ENCODE measurements around the gene DSN1. TPM values are rescaled to one million over a fixed set of nuclear protein-coding genes. Genes with fewer than 3 reads are reported as not detected.

The DSN1 gene
- total and polyA plus RNA-seq, 2 experiments from 2014 or later = 19.4 to 26.4 TPM

GRCh38 chr20:36761125-36761524, 12.4 kb downstream of the DSN1 start:
- H3K4me3 Mint-ChIP-seq = no peak overlapping the region
- Histone ChIP-seq H4K20me1 (replicated peaks; ENCODE audit: insufficient read depth) (no peaks in the 10 kb centered on the region), H3K27ac (ENCODE audit: low read depth) (peak overlapping the region; percentile 60), H3K9me2 (ENCODE audit: insufficient read depth) (no peaks in the 10 kb centered on the region), H3F3A (replicated peaks; ENCODE audit: low read depth) (no peaks in the 10 kb centered on the region), H2AFZ (no peak overlapping the region), H3K36me3 (ENCODE audit: insufficient read depth) (peaks cover 28% of the 10 kb centered on the region; the same call in 1 of the 2 replicates), H3K4me1 (ENCODE audit: insufficient read depth) (no peaks in the 10 kb centered on the region), H3K4me3 (no peak overlapping the region), H3K4me2 (no peak overlapping the region), H3K27me3 (ENCODE audit: insufficient read depth) (no peaks in the 10 kb centered on the region), H3K79me2 (replicated peaks; ENCODE audit: insufficient read depth) (no peaks in the 10 kb centered on the region)
- no peak for TF ChIP-seq POLR2AphosphoS5 (IDR thresholded peaks at IDR 0.05; ENCODE audit: low read depth)
- no peak for TF ChIP-seq ZNF114 (CRISPR knock-in tag; IDR thresholded peaks at IDR 0.05)
- no peak for TF ChIP-seq CREB1 (CRISPR knock-in tag; IDR thresholded peaks at IDR 0.05; ENCODE audit: low read depth)
- TF ChIP-seq STAT1 (IDR thresholded peaks at IDR 0.05; ENCODE audit: unreplicated experiment) = no peak
- TF ChIP-seq ZNF331 (CRISPR knock-in tag; IDR thresholded peaks at IDR 0.05; ENCODE audit: low read depth) = no peak
- TF ChIP-seq ZNF462 (CRISPR knock-in tag; IDR thresholded peaks at IDR 0.05) = no peak
- no peak for TF ChIP-seq EZH2phosphoT487 (IDR thresholded peaks at IDR 0.05; ENCODE audit: unreplicated experiment)
- TF ChIP-seq CTCF (conservative IDR thresholded peaks at IDR 0.05; ENCODE audit: low read depth in 2 of 2) = no peak
- TF ChIP-seq REST (IDR thresholded peaks at IDR 0.05; ENCODE audit: unreplicated experiment) = no peak
- no peak for TF ChIP-seq NANOG (IDR thresholded peaks at IDR 0.05; ENCODE audit: borderline replicate concordance)
- TF ChIP-seq EZH2 (IDR thresholded peaks at IDR 0.05; ENCODE audit: low read depth, unreplicated experiment) = no peak
- TF ChIP-seq JUNB (IDR thresholded peaks at IDR 0.05; ENCODE audit: unreplicated experiment) = no peak
- TF ChIP-seq ETS1 (IDR thresholded peaks at IDR 0.05) = no peak
- peaks cover 39% of the 10 kb centered on the region for H3K36me3 Mint-ChIP-seq (ENCODE audit: low read depth)
- ATAC-seq = no peak
- H3K9me3 Mint-ChIP-seq = no peaks in the 10 kb centered on the region
- H3K27me3 Mint-ChIP-seq (ENCODE audit: insufficient read depth, low read depth, poor library complexity) = peaks cover 1% of the 10 kb centered on the region
- H3K4me1 Mint-ChIP-seq = no peaks in the 10 kb centered on the region
- DNase-seq (ENCODE audit: low spot score) = no peak
- peak overlapping the region; percentile 80 for H3K27ac Mint-ChIP-seq
